Measurements from ENCODE around the gene NF2.

Gene NF2

DNA sequence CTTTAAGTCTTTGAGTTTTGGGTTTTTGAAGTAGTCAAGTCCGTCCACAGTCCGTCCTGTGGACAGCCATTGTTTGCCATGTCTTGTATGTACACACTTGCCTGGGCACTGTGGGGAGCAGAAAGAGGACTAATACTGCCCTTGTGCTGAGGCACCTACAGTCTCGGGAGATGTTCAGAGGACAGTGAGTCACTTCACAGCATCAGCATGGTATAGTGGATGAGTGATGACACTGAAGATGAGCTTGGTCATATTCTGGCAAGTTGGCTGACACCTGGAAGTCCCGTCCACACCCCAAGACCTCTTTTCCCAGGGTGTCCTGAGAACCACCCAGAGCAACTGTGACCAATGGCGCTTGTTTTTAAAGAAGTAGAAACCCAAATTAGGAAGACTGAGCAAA, 29.2 kb downstream of the NF2 start:
- DNase-seq = no peak

DNA sequence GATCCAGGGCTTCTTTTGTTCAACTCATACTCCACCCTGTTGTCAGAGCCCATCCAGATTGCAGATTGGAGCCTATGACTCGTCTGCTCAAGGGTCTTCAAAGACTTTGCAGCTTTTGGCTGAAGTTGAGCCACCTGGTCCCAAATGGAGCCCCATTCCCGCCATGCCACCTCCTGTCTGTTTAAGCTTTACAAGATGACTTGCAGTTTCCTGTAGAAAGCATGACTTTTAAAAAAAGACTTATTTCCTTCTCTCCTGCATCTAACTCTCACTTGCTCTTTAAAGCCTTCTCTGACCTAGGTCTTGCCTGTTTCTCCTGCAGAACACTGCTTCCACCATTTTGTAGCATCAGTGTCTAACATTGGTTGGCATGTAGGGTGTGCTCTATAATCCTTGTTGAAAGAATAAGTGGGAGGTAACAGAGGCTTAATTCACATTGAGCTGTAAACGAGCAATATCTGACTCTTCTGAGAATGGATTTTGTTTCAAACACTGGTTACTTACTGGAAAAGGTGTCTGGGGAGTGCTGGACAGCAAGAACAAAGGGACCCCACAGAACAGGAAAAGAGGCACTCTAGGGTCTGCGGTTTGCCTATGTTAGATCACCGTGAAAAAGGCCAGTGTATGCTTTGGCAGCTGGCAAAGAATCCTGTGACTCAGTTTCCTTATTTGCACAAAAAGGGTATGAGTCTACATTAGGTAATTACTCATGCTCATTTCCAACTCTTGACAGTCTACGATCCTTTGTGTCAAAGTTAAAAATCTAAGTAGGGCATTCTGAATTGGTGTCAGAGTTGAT, 30.3 kb downstream of the NF2 start:
- DNase-seq = no peak

- DNase-seq = no peak
These were observed 31.4 kb downstream of the NF2 start for GRCh38 chr22:29634847-29635246.

DNA sequence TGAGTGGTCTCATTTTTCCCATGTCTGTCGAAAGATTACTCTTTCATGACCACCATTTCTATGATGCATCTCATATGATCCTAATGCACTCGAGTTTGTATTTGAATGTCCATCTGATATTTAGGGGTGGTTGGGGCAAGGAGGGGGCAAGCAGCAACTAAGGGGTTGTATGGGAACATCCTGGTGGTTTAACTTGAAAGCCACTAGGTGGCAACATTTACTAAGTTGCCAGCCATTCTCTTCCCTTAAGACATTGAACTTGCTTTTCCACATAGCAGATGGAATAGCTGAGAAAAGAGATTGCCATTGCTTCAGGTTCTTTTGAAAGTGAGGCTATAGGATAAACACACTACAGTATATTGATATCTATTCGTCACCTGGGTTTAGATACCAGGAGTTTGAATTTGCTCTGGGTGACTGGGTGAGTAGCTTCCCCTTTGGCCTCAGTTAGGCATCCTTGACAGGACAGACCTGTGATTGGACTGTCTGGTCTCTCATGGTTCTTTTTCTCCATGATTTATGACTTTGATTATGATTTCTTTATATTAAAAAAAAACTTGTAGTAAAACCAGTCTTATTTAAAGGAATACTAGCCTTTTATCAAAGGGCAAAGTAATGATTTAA, 32.4 kb downstream of the NF2 start:
- DNase-seq = peak; percentile 58

DNA sequence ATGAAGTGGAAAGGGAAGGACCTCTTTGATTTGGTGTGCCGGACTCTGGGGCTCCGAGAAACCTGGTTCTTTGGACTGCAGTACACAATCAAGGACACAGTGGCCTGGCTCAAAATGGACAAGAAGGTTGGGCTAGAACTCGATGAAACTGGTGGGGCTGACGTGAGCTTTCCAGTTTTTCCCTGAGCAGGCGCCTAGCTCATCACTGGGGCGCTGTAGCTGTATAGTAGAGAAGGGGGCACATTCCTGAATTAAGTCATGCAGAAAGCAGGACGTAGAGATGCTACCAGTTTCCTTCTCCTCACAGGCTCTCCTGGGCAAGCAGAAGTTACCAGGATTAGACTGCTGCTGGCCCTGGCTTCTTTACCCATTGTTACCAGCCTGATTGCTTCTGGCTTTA, 33.3 kb downstream of the NF2 start:
- no peak for DNase-seq

- DNase-seq = no peak
These were observed 33.7 kb downstream of the NF2 start for GRCh38 chr22:29637181-29637580.

GRCh38 chr22:29638678-29639077, 35.2 kb downstream of the NF2 start:
- no peak for DNase-seq

- no peak for DNase-seq
These were observed 35.7 kb downstream of the NF2 start for GRCh38 chr22:29639096-29639495.

- DNase-seq = peak; percentile 48
These were observed 37.7 kb downstream of the NF2 start for GRCh38 chr22:29641042-29641699.

GRCh38 chr22:29641700-29642330, 38.4 kb downstream of the NF2 start:
- DNase-seq = no peak

GRCh38 chr22:29642694-29643093, 39.3 kb downstream of the NF2 start:
- DNase-seq = no peak

- no peak for DNase-seq
These were observed 44.7 kb downstream of the NF2 start for GRCh38 chr22:29647954-29648737.

- DNase-seq = no peak
These were observed 46.9 kb downstream of the NF2 start for GRCh38 chr22:29650370-29650769.

- no peak for DNase-seq
These were observed 48.2 kb downstream of the NF2 start for GRCh38 chr22:29651652-29652051.

DNA sequence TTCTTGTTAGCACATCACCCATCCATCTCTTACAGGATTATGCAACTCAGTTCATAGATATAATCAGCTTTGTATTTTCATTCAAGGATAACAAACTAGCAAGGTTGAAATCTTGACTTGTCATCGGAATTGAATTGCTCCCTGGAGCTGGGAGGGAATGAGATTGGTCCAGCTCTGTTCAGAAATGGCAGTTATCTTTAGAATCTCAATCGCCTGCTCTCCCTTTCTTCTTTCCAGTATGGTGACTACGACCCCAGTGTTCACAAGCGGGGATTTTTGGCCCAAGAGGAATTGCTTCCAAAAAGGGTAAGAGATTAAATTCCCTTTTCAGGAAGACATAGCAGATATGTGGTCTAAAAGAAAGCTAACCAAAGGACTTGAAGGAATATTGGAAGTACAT, 51.0 kb downstream of the NF2 start:
- DNase-seq = no peak

- DNase-seq = no peak
These were observed 51.4 kb downstream of the NF2 start for GRCh38 chr22:29654882-29655281.

DNA sequence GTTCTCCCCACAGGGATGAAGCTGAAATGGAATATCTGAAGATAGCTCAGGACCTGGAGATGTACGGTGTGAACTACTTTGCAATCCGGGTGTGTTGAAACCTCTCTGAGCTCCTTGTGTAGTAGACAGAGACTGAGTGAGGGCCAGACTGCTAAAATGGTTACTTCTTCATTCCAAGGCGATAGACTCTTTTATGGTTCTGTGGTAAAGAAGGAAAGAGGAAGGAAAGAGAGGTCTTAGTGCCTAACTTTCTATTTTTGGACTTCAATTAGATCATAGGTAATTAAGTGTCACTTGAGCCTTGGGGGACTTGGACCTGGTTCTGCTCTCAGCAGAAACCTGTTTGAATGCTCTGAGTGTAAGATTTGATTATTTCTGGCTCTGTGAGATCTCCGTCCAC, 54.7 kb downstream of the NF2 start:
- DNase-seq = no peak

DNA sequence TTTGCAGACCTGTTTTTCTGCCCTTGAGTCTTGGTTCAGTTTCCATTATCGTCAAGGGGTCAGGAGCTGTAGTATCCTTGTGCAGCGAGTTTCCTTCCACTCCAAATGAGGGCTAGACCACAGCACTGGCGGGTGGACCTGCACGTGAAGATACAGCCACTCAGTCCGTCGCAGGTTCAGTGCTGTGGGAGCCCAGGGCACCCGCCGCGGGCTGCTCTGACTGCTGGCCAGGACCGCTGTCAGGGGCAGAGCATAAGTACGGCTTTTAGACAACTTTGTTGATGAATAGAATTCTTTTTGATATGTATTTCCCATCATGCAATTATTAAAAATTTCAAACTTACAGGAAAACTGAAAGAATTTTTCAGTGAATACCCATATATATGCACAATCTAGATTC, 56.6 kb downstream of the NF2 start:
- DNase-seq = no peak

DNA sequence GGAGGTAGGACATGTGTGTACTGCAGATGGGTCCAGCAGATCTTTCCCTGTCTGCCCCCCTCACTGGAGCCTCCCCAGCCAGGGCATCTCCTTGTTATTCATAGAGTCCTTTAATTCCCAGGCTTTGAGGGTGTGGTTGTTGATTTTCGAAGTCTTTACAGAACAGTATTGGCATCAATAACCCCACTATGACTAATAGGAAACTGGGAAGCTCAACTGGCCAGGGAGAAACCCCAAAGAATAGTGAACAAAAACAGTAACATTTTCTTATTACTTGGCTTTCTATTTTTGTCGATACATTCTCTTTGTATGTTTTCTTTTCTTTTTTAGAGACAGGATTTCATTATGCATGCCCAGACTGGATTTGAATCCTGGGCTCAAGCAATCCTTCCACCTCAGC, 57.9 kb downstream of the NF2 start:
- DNase-seq = no peak

- peak; percentile 38 for DNase-seq
These were observed 59.9 kb downstream of the NF2 start for GRCh38 chr22:29663180-29663821.

DNA sequence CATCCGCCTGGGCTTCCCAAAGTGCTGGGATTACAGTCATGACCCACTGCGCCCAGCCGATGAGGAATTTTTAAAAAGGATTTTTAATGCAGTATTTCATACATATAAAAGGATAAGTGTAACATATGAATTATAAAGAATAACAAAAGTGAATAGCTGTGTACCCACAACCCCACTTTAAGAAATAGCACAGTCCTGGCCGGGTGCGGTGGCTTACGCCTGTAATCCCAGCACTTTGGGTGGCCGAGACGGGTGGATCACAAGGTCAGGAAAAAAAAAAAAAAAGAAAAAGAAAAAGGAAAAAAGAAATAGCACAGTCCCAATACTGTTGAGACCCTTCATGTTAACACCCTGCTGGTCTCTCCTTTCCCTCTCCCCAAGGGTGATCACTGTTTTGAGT, 62.1 kb downstream of the NF2 start:
- DNase-seq = no peak

DNA sequence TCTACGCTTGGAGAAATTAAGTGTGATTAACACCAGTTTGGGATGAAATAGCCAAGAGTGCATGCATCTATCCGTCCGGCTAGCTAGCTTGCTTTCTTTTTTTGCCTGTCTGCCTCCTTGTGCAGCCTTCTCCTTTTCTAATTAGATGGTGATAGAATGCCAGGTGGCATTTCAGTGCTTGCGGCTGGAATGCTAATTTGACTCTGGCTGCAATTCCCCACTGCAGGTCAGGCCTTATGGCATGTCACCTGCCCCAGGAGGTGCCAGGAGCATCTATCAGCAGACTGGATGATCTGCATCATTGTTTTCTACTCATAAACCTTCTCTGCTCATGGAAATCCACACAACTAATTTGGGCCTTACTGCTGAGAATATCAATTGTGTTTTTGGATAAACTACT, 65.2 kb downstream of the NF2 start:
- DNase-seq = no peak

Measured in fibroblast of skin of scalp (primary cell).